SU-DHL-6 (cell line): ENCODE results near the gene ING4.

Experiments used
- CTCF ChIP-seq: fragments of 200-600 bp; sonication (generic); IDR thresholded peaks from one replicate; pipeline ENCODE4 v1.5.1; 2017; ENCODE audit warnings: antibody characterized with exemption, mild to moderate bottlenecking, low read length, moderate library complexity; ENCODE audit not compliant: insufficient read depth, poor library complexity, severe bottlenecking
- EZH2phosphoT487 ChIP-seq: fragments of 200-600 bp; sonication (generic), shearing (Covaris generic); conservative IDR thresholded peaks from 2 replicates; pipeline ENCODE4 v1.6.1; 2018; ENCODE audit warnings: mild to moderate bottlenecking, antibody characterized with exemption, low read length, moderate library complexity, mixed read lengths

GRCh38 chr12:6612652-6613014 is 50.3 kb downstream of the ING4 start:
- no peak for TF ChIP-seq CTCF
- TF ChIP-seq EZH2phosphoT487, result no peak
